Prostate gland (tissue), 2 donors: ENCODE results near the gene YBX1. TPM values are rescaled to one million over a fixed set of nuclear protein-coding genes. Genes with fewer than 3 reads are reported as not detected.
"Not testable (repeated sequence)": the region's sequence is repeated elsewhere in the genome, so short reads cannot be mapped to it uniquely, and the experiment has no call there.

Source experiments
- DNase-seq: peaks from one replicate; pipeline ENCODE4 v3.0.0-alpha.2; 2019; ENCODE audit warnings: low spot score
- H3K27ac ChIP-seq, 2 donors: fragments of 200-600 bp; sonication (generic); 2 replicates each; pipeline ENCODE4 v1.5.1; 2017 to 2019
- H3K27me3 ChIP-seq: fragments of 200-600 bp; sonication (generic); replicated peaks from 2 replicates; pipeline ENCODE4 v1.5.1; 2019; ENCODE audit not compliant: insufficient read depth
- H3K36me3 ChIP-seq, 2 donors: fragments of 200-600 bp; sonication (generic); 1 replicate in 1 of 2; 2 replicates in 1 of 2; pipeline versions ENCODE4 v1.5.1 to v1.8.1; 2017 to 2019
- H3K4me1 ChIP-seq: fragments of 200-600 bp; sonication (generic); replicated peaks from 2 replicates; pipeline ENCODE4 v1.5.1; 2019
- H3K4me3 ChIP-seq, 2 donors: fragments of 200-600 bp; sonication (generic); 2 replicates each; pipeline ENCODE4 v1.5.1; 2017 to 2019
- H3K9me3 ChIP-seq: fragments of 200-600 bp; sonication (generic); 2 replicates; pipeline ENCODE4 v1.5.1; 2017
- CTCF ChIP-seq, 4 experiments: fragments of 200-600 bp in 2 of 4; fragments of 450-650 bp in 2 of 4; sonication (generic) in 2 of 4; IDR thresholded peaks; 1 replicate in 3 of 4; 2 replicates in 1 of 4; pipeline ENCODE4 v1.5.1; 2016 to 2019; ENCODE audit warnings: antibody characterized with exemption in 4 of 4, mild to moderate bottlenecking in 2 of 4, moderate library complexity in 2 of 4
- POLR2A ChIP-seq: fragments of 450-650 bp; IDR thresholded peaks from one replicate; pipeline ENCODE4 v1.6.1; 2016; ENCODE audit warnings: antibody characterized with exemption, mild to moderate bottlenecking
- POLR2AphosphoS5 ChIP-seq: sonication (generic); formaldehyde crosslinking; IDR thresholded peaks from one replicate; pipeline ENCODE4 v1.6.1; 2017; ENCODE audit warnings: antibody characterized with exemption
- WGBS: methylation state at CpG from one replicate; pipeline ENCODE4 v1.1.5; 2018; 5-methylcytosine and 5-hydroxymethylcytosine counted together
- intact Hi-C: fragments of 100-400 bp; cut with DNase I; formaldehyde crosslinking; loops from one replicate; pipeline ENCODE4 v1.14.2; 2022
- total RNA-seq, 2 donors: library from RNA; depleted of rRNA; stranded (reverse); fragments of >200 nt; gene quantifications; one replicate each; pipeline ENCODE4 v1.1.0, GENCODE V29; 2016

YBX1 gene
- total RNA-seq, 2 donors from 2014 or later = 325 to 406 TPM

GRCh38 chr1:42692461-42692860, 10.2 kb downstream of the YBX1 start:
- no peaks in the 10 kb centered on the region for H3K27me3 ChIP-seq
- no peaks in the 10 kb centered on the region for H3K36me3 ChIP-seq
- TF ChIP-seq CTCF (IDR thresholded peaks at IDR 0.05) = no peak
- no peak for TF ChIP-seq POLR2AphosphoS5
- intact Hi-C loops = no loop called here
- H3K9me3 ChIP-seq = no peaks in the 10 kb centered on the region
- 48% methylated on average over 5 of the region's 5 CpGs for WGBS
- H3K4me1 ChIP-seq = peaks cover 13% of the 10 kb centered on the region
- peak overlapping the region in 1 of 2 donors; percentile 54 for H3K27ac ChIP-seq
- no peak for DNase-seq
- no peak overlapping the region for H3K4me3 ChIP-seq

DNA sequence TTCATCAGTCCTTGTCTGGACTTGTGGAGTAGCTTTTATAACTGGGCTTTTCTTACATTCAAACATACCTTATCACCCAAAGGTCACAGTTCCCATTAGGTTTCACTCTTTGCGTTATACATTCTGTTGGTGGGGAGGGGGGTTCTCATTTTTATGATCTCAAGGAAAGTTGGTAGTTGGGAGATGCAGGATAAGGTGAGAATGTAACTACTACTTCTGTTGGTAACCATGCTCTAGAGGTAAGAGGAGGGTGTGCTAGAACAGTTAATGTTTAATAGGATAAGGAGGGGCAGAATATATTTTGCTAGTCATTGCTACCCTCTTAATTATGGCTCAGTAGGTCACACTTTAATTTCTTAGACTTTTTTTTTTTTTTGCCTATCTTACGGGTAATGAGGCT, 10.7 kb downstream of the YBX1 start:
- Histone ChIP-seq H3K4me3 (no peak overlapping the region), H3K9me3 (no peaks in the 10 kb centered on the region), H3K27ac (peak overlapping the region in 1 of 2 donors; percentile 54), H3K36me3 (no peaks in the 10 kb centered on the region), H3K4me1 (peaks cover 13% of the 10 kb centered on the region), H3K27me3 (no peaks in the 10 kb centered on the region)
- no peak for TF ChIP-seq POLR2A
- TF ChIP-seq POLR2AphosphoS5 = no peak
- TF ChIP-seq CTCF (IDR thresholded peaks at IDR 0.05) = no peak
- 57% methylated on average over 2 of the region's 2 CpGs for WGBS
- intact Hi-C loops = no loop called here
- DNase-seq = no peak

GRCh38 chr1:42698081-42698813, 16.0 kb downstream of the YBX1 start:
- no peaks in the 10 kb centered on the region for H3K36me3 ChIP-seq
- TF ChIP-seq POLR2AphosphoS5 (no peak), CTCF (IDR thresholded peaks at IDR 0.05) (no peak), POLR2A (no peak)
- intact Hi-C loops = no loop called here
- no peaks in the 10 kb centered on the region for H3K9me3 ChIP-seq
- DNase-seq = no peak
- H3K4me3 ChIP-seq = no peak overlapping the region
- WGBS = 92% methylated on average over 4 of the region's 4 CpGs
- H3K4me1 ChIP-seq = no peaks in the 10 kb centered on the region
- H3K27me3 ChIP-seq = no peaks in the 10 kb centered on the region
- no peak overlapping the region for H3K27ac ChIP-seq

DNA sequence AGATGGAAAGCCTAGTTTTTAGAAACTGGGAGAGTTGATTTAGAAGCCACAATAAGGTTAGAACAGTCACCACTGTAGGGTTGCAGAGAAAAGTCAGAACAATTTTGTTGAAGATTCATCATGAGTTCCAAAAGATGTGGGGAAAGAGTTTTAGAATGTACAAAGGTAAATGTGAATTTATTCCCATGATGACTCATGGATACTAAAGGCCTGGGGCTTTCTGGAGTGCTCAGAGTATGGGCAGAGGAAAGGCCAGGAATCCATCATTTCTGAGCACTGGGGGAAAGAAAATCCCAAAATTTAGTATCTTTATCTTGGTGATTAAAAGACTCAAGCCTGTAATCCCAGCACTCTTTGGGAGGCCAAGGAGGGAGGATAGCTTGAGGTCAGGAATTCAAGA, 17.8 kb downstream of the YBX1 start:
- no peak overlapping the region for H3K4me3 ChIP-seq
- H3K27me3 ChIP-seq = no peaks in the 10 kb centered on the region
- H3K36me3 ChIP-seq = no peaks in the 10 kb centered on the region
- intact Hi-C loops = no loop called here
- no peaks in the 10 kb centered on the region for H3K9me3 ChIP-seq
- H3K4me1 ChIP-seq = no peaks in the 10 kb centered on the region
- no peak for TF ChIP-seq POLR2A
- no peak for TF ChIP-seq CTCF (IDR thresholded peaks at IDR 0.05)
- TF ChIP-seq POLR2AphosphoS5 = no peak
- no peak for DNase-seq
- no peak overlapping the region for H3K27ac ChIP-seq

DNA sequence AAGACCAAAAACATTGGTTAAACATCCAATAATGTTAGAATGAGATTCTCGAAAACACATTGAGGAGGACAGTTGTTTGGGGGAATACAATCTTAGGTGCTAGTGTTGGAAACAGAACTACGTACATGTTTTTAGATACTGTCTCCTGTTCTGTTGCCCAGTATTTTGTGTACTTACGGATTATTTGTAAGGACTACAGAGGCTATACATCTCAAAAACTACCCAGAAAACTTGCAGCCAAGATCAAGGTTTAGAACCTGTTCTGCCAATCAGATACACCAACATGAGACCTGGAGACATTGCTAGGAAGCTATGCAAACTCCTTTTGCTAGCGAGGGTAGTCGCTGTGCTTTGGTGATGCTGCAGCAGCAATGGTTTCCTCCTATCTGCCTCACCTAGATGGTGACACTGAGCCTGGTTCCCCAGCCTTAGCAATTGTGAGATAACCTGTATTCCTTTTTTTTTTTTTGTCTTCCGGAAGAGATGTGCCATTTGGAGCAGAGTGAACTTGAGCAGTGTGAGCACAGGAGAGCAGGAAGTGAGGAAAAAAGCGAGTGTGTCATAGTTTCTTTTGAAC, 21.8 kb downstream of the YBX1 start:
- WGBS = 93% methylated on average over 7 of the region's 7 CpGs
- no peak overlapping the region for H3K4me3 ChIP-seq
- H3K4me1 ChIP-seq = no peaks in the 10 kb centered on the region
- intact Hi-C loops = no loop called here
- H3K9me3 ChIP-seq = no peaks in the 10 kb centered on the region
- no peaks in the 10 kb centered on the region for H3K27me3 ChIP-seq
- H3K27ac ChIP-seq = no peak overlapping the region
- DNase-seq = no peak
- TF ChIP-seq CTCF (IDR thresholded peaks at IDR 0.05) = no peak
- TF ChIP-seq POLR2A = no peak
- TF ChIP-seq POLR2AphosphoS5 = no peak
- H3K36me3 ChIP-seq = no peaks in the 10 kb centered on the region

DNA sequence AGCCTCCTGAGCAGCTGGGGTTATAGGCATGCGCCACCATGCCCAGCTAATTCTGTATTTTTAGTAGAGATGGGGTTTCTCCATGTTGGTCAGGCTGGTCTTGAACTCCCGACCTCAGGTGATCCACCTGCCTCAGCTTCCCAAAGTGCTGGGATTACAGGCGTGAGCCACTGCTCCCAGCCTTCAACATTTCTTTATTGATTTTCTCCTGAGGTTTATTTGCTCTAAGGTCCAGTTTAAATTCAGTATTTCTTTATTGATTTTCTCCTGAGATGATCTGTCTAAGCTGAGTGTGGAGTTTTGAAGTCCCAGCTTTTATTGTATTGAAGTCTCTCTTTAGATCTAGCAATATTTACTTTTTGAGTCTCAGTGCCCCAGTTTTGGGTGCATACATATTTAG, 30.6 kb downstream of the YBX1 start:
- DNase-seq, H3K9me3 ChIP-seq, intact Hi-C loops, H3K4me1 ChIP-seq, H3K4me3 ChIP-seq, H3K27ac ChIP-seq, H3K27me3 ChIP-seq, H3K36me3 ChIP-seq: not testable (repeated sequence)
- 94% methylated on average over 3 of the region's 3 CpGs for WGBS
